ENCODE results near the gene RBM47. TPM values are rescaled to one million over a fixed set of nuclear protein-coding genes. Genes with fewer than 3 reads are reported as not detected.

RBM47 gene
- total and polyA plus RNA-seq, 9 of the 15 experiments (the other 6 are each of a cell fraction or from before 2014, with no cell fraction given), result 1.4 to 6.4 (median 3.3) TPM

- TF ChIP-seq ZNF395 (CRISPR knock-in tag; IDR thresholded peaks at IDR 0.05) (0 out of 2 replicates have a peak, but pooled peaks have one; percentile 24), ZNF318 (IDR thresholded peaks at IDR 0.05; ENCODE audit: borderline replicate concordance in 1 of 2, low read depth in 1 of 2) (0 out of 4 replicates have a peak, but pooled peaks of 1 of the 2 experiments have one; percentile 35), NFE2 (IDR thresholded peaks at IDR 0.05; ENCODE audit: low read depth) (peak; percentile 68), GTF2F1 (IDR thresholded peaks at IDR 0.05; ENCODE audit: low read depth, low read length) (no peak), SP1 (CRISPR knock-in tag; IDR thresholded peaks at IDR 0.05) (no peak), KHSRP (IDR thresholded peaks at IDR 0.05) (no peak), MAFK (IDR thresholded peaks at IDR 0.05; ENCODE audit: low read length) (peak; percentile 37; the same call in 1 of the 2 replicates), RAD51 (IDR thresholded peaks at IDR 0.05; ENCODE audit: borderline replicate concordance, low read depth) (peak; percentile 78), TRIM25 (IDR thresholded peaks at IDR 0.05; ENCODE audit: borderline replicate concordance) (no peak), SPI1 (IDR thresholded peaks at IDR 0.05; ENCODE audit: borderline replicate concordance, low read depth, low read length) (peak; percentile 96), MYC (IDR thresholded peaks at IDR 0.05; ENCODE audit: low read depth, low read length) (peak; percentile 42; the same call in 1 of the 2 replicates), MYC (CRISPR knock-in tag; IDR thresholded peaks at IDR 0.05; ENCODE audit: borderline replicate concordance, low read depth) (no peak), TARDBP (IDR thresholded peaks at IDR 0.05) (no peak)
- TF ChIP-seq, protein P1, sequence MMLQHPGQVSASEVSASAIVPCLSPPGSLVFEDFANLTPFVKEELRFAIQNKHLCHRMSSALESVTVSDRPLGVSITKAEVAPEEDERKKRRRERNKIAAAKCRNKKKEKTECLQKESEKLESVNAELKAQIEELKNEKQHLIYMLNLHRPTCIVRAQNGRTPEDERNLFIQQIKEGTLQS (IDR thresholded peaks at IDR 0.05), result peak; percentile 59; the same call in 1 of the 2 replicates
- TF ChIP-seq, protein P1 (CRISPR knock-in tag; conservative IDR thresholded peaks at IDR 0.05), result no peak
Measured at GRCh38 chr4:40576651-40577480, 52.8 kb downstream of the RBM47 start (continued).
